Measurements from ENCODE around the gene AP3S2.
A peak's percentile ranks its signal among the peaks of the same experiment; 100 is the strongest.

AP3S2 gene

DNA sequence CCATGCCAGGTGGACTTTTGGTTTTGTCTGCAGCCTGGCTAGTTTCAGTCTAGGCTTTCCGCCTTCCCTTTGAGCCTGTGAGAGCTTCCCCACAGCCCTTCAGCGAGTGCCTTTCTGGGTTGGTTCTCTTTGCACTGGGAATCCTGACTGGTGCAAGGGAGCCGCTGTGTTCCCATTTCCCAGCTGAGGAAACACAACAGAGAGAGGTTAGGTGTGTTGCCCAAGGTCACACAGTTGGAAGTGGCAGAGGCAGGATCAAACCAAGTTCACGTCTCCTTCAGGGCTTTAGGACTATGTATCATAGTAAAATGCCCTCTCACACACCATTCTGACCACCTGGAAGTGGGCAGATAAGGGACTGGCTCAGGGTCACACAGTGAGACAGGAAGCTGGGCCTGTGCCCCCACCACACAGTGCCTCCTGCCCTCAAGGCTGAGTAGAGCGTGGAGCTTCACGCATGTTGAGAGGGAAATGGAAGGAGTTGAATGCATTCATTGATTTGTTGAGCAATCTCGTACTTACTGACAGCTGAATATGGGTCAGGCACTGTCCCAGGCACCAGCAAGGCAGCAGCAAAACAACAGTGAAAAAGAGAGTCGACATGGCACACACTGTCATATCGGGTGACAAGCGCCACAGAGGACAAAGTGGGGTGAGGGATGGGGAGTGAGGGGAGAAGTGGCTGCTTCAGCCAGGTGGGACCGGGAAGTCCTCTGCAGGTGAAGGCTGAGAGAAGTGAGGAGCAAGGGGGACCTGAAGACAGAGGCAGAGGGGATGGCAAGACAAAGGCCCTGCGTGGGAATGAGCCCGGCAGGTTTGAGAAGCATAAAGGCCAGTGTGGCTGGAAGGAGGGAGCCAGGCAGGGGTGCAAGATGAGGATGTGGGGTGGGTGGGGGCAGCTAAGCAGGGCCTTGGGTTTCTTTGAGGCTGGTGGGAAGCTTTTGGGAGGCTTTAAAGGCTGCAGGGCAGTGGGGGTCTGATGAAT lies 66.8 kb downstream of the AP3S2 start:
- Mint-ChIP-seq H3K27ac (no peak overlapping the region), H3K4me1 (ENCODE audit: low read depth) (no peaks in the 10 kb centered on the region)

GRCh38 chr15:89825271-89825940 lies 68.4 kb downstream of the AP3S2 start:
- no peaks in the 10 kb centered on the region for H3K4me1 Mint-ChIP-seq (ENCODE audit: low read depth)
- no peaks in the 10 kb centered on the region for H3K9me3 Mint-ChIP-seq
- H3K4me3 Mint-ChIP-seq, result no peak overlapping the region
- H3K27me3 Mint-ChIP-seq (ENCODE audit: low read depth), result peaks cover 5% of the 10 kb centered on the region
- no peaks in the 10 kb centered on the region for H3K36me3 Mint-ChIP-seq (ENCODE audit: low read depth)
- no peak overlapping the region for H3K27ac Mint-ChIP-seq

More for the DNA sequence above, 66.8 kb downstream of the AP3S2 start:
- H3K4me3 Mint-ChIP-seq, result no peak overlapping the region
- no peaks in the 10 kb centered on the region for H3K36me3 Mint-ChIP-seq (ENCODE audit: low read depth)
- no peaks in the 10 kb centered on the region for H3K27me3 Mint-ChIP-seq (ENCODE audit: low read depth)
- no peaks in the 10 kb centered on the region for H3K9me3 Mint-ChIP-seq

- no peak overlapping the region for H3K27ac Mint-ChIP-seq
- H3K36me3 Mint-ChIP-seq (ENCODE audit: low read depth), result no peaks in the 10 kb centered on the region
- H3K27me3 Mint-ChIP-seq (ENCODE audit: low read depth), result peaks cover 6% of the 10 kb centered on the region
- H3K9me3 Mint-ChIP-seq, result no peaks in the 10 kb centered on the region
- H3K4me3 Mint-ChIP-seq, result no peak overlapping the region
- H3K4me1 Mint-ChIP-seq (ENCODE audit: low read depth), result no peaks in the 10 kb centered on the region
These were observed 69.3 kb downstream of the AP3S2 start for GRCh38 chr15:89824607-89824867.

GRCh38 chr15:89823836-89824606 lies 69.8 kb downstream of the AP3S2 start:
- no peak overlapping the region for H3K4me3 Mint-ChIP-seq
- no peak overlapping the region for H3K27ac Mint-ChIP-seq
- no peaks in the 10 kb centered on the region for H3K4me1 Mint-ChIP-seq (ENCODE audit: low read depth)
- no peaks in the 10 kb centered on the region for H3K9me3 Mint-ChIP-seq
- H3K27me3 Mint-ChIP-seq (ENCODE audit: low read depth), result peaks cover 6% of the 10 kb centered on the region
- H3K36me3 Mint-ChIP-seq (ENCODE audit: low read depth), result no peaks in the 10 kb centered on the region

DNA sequence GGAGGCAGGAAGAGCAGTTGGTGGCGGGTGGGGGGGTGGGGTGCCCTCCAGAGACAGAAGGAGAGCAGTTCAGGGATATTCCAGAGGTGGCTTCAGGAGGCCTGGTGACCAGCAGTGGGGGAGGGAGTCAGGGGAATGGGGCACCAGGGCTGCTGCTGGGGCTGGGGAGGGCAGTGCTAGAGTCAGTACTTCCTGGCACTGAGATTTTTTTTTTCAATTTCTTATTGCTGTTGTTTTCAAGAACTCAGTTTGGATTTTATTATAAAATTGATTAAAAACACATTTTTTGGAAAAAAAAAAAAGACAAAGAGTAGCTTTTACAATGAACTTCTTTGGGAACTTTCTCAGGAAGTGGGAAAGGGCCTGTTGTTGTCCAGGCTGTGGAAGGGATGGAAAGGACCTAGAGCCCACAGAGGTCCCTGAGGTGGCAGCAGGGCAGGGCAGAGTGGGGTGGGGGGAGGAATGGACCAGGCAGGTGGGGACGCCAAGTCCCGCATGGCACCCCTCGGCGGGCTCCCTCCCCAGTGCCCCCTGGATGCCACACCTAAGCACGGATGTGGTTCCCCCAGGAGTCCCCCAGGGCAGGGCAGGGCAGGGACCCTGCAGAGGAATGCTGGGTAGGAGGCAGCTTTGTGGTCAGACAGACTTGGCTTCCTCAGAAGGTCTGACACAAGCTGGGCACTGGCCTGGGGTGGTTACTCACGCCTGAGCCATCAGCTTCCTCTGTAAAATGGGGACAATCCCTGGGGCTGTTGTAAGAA lies 70.7 kb downstream of the AP3S2 start:
- Mint-ChIP-seq H3K9me3 (no peaks in the 10 kb centered on the region), H3K4me1 (ENCODE audit: low read depth) (no peaks in the 10 kb centered on the region), H3K4me3 (no peak overlapping the region), H3K27me3 (ENCODE audit: low read depth) (peaks cover 9% of the 10 kb centered on the region), H3K36me3 (ENCODE audit: low read depth) (no peaks in the 10 kb centered on the region), H3K27ac (no peak overlapping the region)

DNA sequence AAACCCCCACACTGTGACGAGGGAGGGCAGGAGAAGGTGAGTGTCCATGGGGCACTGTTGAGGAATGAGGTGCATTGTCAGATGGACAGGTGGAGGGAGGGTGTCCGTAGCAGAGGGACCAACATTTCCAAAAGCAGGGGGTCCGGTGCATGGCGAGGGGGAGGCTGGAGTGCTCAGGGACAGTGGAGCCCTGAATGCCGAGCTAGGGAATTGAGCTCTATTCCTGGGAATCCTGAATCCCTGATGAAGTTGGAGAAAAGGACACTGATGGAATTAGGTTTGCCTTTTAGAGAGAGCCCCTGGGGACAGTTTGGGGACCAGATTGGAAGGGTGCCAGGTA lies 71.2 kb downstream of the AP3S2 start:
- no peaks in the 10 kb centered on the region for H3K4me1 Mint-ChIP-seq (ENCODE audit: low read depth)
- H3K9me3 Mint-ChIP-seq, result no peaks in the 10 kb centered on the region
- H3K4me3 Mint-ChIP-seq, result no peak overlapping the region
- no peaks in the 10 kb centered on the region for H3K36me3 Mint-ChIP-seq (ENCODE audit: low read depth)
- H3K27ac Mint-ChIP-seq, result no peak overlapping the region
- peaks cover 13% of the 10 kb centered on the region for H3K27me3 Mint-ChIP-seq (ENCODE audit: low read depth)

DNA sequence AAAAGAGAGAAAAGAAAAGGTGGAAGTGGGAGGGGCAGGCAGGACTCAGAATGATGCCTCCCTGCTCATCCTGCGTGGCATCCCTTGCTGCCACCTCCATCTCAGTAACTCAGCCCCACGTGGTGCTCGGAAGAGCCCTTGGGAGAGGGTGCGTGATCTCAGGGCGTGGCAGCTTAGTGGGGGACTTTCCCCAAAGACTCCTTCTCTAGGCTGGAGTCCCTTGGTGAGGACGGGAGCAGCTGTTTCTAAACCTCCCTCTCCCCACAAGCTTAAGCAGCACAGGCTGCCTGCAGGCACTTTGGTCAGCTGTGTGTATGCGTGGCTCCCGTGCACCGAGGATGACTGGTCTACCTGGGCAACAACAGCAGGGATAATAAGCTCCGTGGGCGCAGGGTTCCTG lies 71.8 kb downstream of the AP3S2 start:
- H3K4me1 Mint-ChIP-seq (ENCODE audit: low read depth), result no peaks in the 10 kb centered on the region
- H3K36me3 Mint-ChIP-seq (ENCODE audit: low read depth), result no peaks in the 10 kb centered on the region
- H3K4me3 Mint-ChIP-seq, result no peak overlapping the region
- no peaks in the 10 kb centered on the region for H3K9me3 Mint-ChIP-seq
- peaks cover 17% of the 10 kb centered on the region for H3K27me3 Mint-ChIP-seq (ENCODE audit: low read depth)
- no peak overlapping the region for H3K27ac Mint-ChIP-seq

- Mint-ChIP-seq H3K27me3 (ENCODE audit: low read depth) (peaks cover 26% of the 10 kb centered on the region), H3K36me3 (ENCODE audit: low read depth) (peaks cover 5% of the 10 kb centered on the region), H3K4me3 (no peak overlapping the region), H3K9me3 (peaks cover 4% of the 10 kb centered on the region), H3K4me1 (ENCODE audit: low read depth) (no peaks in the 10 kb centered on the region), H3K27ac (no peak overlapping the region)
These were observed 72.9 kb downstream of the AP3S2 start for GRCh38 chr15:89820666-89821611.

- Mint-ChIP-seq H3K4me1 (ENCODE audit: low read depth) (peaks cover 7% of the 10 kb centered on the region), H3K4me3 (no peak overlapping the region), H3K36me3 (ENCODE audit: low read depth) (peaks cover 6% of the 10 kb centered on the region), H3K27ac (no peak overlapping the region), H3K9me3 (peaks cover 8% of the 10 kb centered on the region), H3K27me3 (ENCODE audit: low read depth) (peaks cover 42% of the 10 kb centered on the region)
These were observed 75.5 kb downstream of the AP3S2 start for GRCh38 chr15:89818287-89818686.

DNA sequence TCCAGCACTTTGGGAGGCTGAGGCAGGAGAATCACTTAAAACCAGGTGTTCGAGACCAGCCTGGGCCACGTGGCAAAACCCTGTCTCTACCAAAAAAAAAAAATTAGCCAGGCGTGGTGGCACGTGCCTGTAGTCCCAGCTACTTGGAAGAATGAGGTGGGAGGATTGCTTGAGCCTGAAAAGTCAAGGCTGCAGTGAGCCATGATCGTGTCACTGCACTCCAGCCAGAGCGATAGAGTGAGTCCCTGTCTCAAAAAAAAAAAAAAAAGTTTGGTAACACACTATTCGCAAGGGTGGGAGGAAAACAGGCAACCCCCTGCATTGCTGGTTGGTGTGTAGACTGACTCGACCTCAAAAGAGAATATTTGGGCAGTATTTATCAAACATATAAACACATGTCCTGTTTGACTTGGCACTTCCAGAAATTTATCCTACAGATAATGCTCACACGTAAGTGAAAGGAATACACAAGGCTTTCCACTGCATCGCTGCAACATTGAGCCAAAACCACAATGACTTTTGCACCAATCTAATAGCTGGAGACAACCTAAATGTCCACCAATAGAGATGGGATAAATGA lies 76.0 kb downstream of the AP3S2 start:
- Mint-ChIP-seq H3K36me3 (ENCODE audit: low read depth) (peaks cover 6% of the 10 kb centered on the region), H3K4me3 (no peak overlapping the region), H3K4me1 (ENCODE audit: low read depth) (peaks cover 7% of the 10 kb centered on the region), H3K9me3 (peaks cover 8% of the 10 kb centered on the region), H3K27ac (no peak overlapping the region), H3K27me3 (ENCODE audit: low read depth) (peaks cover 47% of the 10 kb centered on the region)

DNA sequence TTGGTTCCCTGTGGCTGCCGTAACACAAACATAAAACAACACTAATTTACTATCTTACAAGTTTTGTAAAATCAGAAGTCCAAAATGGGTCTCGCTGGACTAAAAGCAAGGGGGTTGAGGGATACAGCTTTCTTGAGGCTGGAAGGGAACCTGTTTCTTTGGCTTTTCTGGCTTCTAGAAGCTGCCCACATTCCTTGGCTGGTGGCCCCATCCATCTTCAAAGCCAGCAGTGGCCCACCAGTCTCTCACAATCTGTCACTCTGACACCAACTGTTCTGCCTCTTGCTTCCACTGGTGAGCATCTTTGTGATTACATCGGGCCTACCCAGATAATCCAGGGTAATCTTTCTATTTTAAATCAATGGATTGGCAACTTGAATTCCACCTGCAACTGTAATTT lies 78.0 kb downstream of the AP3S2 start:
- Mint-ChIP-seq H3K4me3 (peak overlapping the region; percentile 84), H3K36me3 (ENCODE audit: low read depth) (peaks cover 6% of the 10 kb centered on the region), H3K27me3 (ENCODE audit: low read depth) (peaks cover 49% of the 10 kb centered on the region), H3K27ac (no peak overlapping the region), H3K4me1 (ENCODE audit: low read depth) (peaks cover 7% of the 10 kb centered on the region), H3K9me3 (peaks cover 8% of the 10 kb centered on the region)

DNA sequence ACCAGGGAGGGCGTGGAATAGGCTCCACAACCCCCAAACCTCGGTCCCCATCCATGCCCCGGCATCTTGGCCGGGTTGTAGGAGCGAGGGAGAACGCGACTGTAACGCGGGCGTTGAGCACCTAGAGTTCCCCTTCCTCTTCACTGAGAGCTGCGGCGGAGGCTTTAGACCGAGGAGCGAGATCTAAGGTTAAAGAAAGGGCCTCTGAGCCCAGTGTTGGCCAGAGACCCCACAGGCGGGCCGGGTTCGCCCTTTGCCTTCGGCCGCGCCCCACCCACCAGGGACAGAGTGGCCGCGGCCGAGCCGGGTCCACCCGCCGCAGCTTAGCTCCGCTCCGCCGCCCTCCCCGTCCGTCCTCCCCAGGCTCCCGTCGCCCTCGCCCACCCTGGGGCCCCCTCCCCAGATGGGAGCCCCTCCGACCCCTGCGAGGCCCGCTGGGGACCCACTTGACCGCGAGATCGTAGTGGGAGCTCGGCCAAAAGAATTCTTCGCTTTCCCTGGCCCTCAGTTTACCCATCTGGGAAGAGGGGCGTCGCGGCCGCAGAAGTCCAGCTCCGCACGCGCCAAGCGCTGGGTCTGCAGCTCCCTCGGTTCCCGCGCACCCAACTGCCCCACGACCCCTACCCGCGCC lies 79.6 kb downstream of the AP3S2 start:
- Mint-ChIP-seq H3K27ac (no peak overlapping the region), H3K27me3 (ENCODE audit: low read depth) (peaks cover 45% of the 10 kb centered on the region), H3K9me3 (peaks cover 8% of the 10 kb centered on the region), H3K4me3 (peak overlapping the region; percentile 58), H3K36me3 (ENCODE audit: low read depth) (peaks cover 6% of the 10 kb centered on the region), H3K4me1 (ENCODE audit: low read depth) (peaks cover 7% of the 10 kb centered on the region)
